Ovary (tissue), 9 donors: ENCODE data around the gene IPCEF1. TPM values are rescaled to one million over a fixed set of nuclear protein-coding genes. Genes with fewer than 3 reads are reported as not detected.
"Not testable (repeated sequence)": the region's sequence is repeated elsewhere in the genome, so short reads cannot be mapped to it uniquely, and the experiment has no call there.

Source experiments
- DNase-seq, 5 donors: peaks; one replicate each; pipeline ENCODE4 v3.0.0-alpha.2; 2019 to 2020
- H3K27ac ChIP-seq, 2 donors: fragments of 200-600 bp; one replicate each; pipeline versions ENCODE4 v1.5.1 to v1.8.0; 2019 to 2022
- H3K27me3 ChIP-seq: fragments of 200-600 bp; one replicate; pipeline ENCODE4 v1.8.0; 2022
- H3K36me3 ChIP-seq: fragments of 200-600 bp; sonication (generic); one replicate; pipeline ENCODE4 v1.5.1; 2019
- H3K4me1 ChIP-seq: one replicate; pipeline ENCODE4 v1.8.1; 2013; ENCODE audit warnings: mild to moderate bottlenecking, moderate library complexity; ENCODE audit not compliant: insufficient read depth
- H3K4me3 ChIP-seq: fragments of 200-600 bp; sonication (generic); one replicate; pipeline ENCODE4 v1.5.1; 2017
- H3K9me3 ChIP-seq, 2 donors: fragments of 200-600 bp in 1 of 2; sonication (generic) in 1 of 2; one replicate each; pipeline versions ENCODE4 v1.5.1 to v1.8.1; 2013 to 2019; ENCODE audit warnings: mild to moderate bottlenecking in 1 of 2, moderate library complexity in 1 of 2
- CTCF ChIP-seq, 3 donors: fragments of 450-650 bp in 2 of 3; fragments of 200-600 bp in 1 of 3; IDR thresholded peaks; one replicate each; pipeline versions ENCODE4 v1.5.1 to v1.8.0; 2016 to 2022; ENCODE audit warnings: antibody characterized with exemption in 3 of 3, mild to moderate bottlenecking in 1 of 3
- EP300 ChIP-seq: sonication (generic); formaldehyde crosslinking; IDR thresholded peaks from one replicate; pipeline ENCODE4 v1.6.1; 2017; ENCODE audit warnings: antibody characterized with exemption
- POLR2A ChIP-seq: fragments of 450-650 bp; IDR thresholded peaks from one replicate; pipeline ENCODE4 v1.6.1; 2017; ENCODE audit warnings: antibody characterized with exemption, mild to moderate bottlenecking, moderate library complexity
- WGBS, 3 donors: extraction: QIAGEN DNeasy Blood & Tissue Kit in 1 of 3; methylation state at CpG; one replicate each; pipeline versions ENCODE4 v1.1.5 to v1.1.7; 2013 to 2017; 5-methylcytosine and 5-hydroxymethylcytosine counted together
- intact Hi-C, 4 donors: fragments of 100-400 bp; cut with DNase I; formaldehyde crosslinking; loops; one replicate each; pipeline versions ENCODE4 v1.11.0 to v1.15.1; 2022 to 2023
- polyA plus RNA-seq, 2 donors: library from polyadenylated mRNA; stranded (reverse); fragments of 200-250 nt in 1 of 2; fragments of 350-450 nt in 1 of 2; fragmentation: Illumina TruSeq in 1 of 2; extraction: RNeasy Lipid Tissue Mini Kit (QIAGEN cat#74804) in 1 of 2; gene quantifications; one replicate each; pipeline ENCODE4 v1.2.3, GENCODE V29; 2013 to 2014
- total RNA-seq, 7 donors: library from RNA; depleted of rRNA in 2 of 7; stranded (reverse); fragments of >200 nt in 2 of 7; fragmentation: NEBNext Ultra II Directional in 3 of 7; extraction: Animal tissue kit (Norgen Biotek cat#: 25700) in 3 of 7; gene quantifications; one replicate each; pipeline versions ENCODE4 v1.1.0 to v1.2.4, GENCODE V29; 2016 to 2023
- donor health status: DM: no; HTN: no; CAD: no; lungs with moderate emphysema.
- donor health status: DM: no; HTN: no; CAD: no.
- donor health status: Bipolar disorder and iron deficiency.
- donor health status: DM: yes; HTN: yes; CAD: no.
- donor health status: DM: no; HTN: no; CAD: no.
- donor health status: DM: yes; HTN: yes; CAD: no.

Gene IPCEF1
- total and polyA plus RNA-seq, 9 donors = 1.3 to 3.4 (median 1.9) TPM

GRCh38 chr6:154331750-154332149, 24.9 kb downstream of the IPCEF1 start:
- 96 to 99% (median 97%) methylated on average over 2 of the region's 2 CpGs for WGBS, 3 donors
- intact Hi-C loops = no loop called here
- TF ChIP-seq EP300 (no peak), POLR2A (no peak), CTCF (IDR thresholded peaks at IDR 0.05) (no peak)
- Histone ChIP-seq H3K36me3 (no peaks in the 10 kb centered on the region), H3K4me1 (peaks cover 4% of the 10 kb centered on the region), H3K9me3 (no peaks in the 10 kb centered on the region), H3K4me3 (no peak overlapping the region), H3K27ac (no peak overlapping the region), H3K27me3 (no peaks in the 10 kb centered on the region)
- no peak for DNase-seq

- Histone ChIP-seq H3K4me3 (no peak overlapping the region), H3K27ac (peak overlapping the region; percentile 36 to 40)
- peak in 1 of 5 donors; percentile 22 for DNase-seq
Measured at GRCh38 chr6:154329350-154330170, 27.0 kb downstream of the IPCEF1 start.

DNA sequence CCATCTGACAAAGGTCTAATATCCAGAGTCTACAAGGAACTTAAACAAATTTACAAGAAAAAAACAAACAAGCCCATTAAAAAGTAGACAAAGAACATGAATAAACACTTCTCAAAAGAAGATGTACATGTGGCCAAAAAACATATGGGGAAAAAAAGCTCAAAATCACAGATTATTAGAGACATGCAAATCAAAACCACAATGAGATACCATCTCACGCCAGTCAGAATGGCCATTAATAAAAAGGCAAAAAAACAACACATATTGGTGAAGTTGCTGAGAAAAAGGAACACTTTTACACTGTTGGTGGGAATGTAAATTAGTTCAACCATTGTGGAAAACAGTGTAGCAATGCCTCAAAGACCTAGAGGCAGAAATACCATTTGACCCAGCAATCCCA, 29.3 kb downstream of the IPCEF1 start:
- DNase-seq = not testable (repeated sequence)

More at GRCh38 chr6:154329350-154330170, 27.0 kb downstream of the IPCEF1 start:
- WGBS, 3 donors = 21 to 40% (median 21%) methylated on average over 10 of the region's 10 CpGs
- intact Hi-C loops = no loop called here
- peaks cover 4% of the 10 kb centered on the region for H3K4me1 ChIP-seq
- H3K27me3 ChIP-seq = no peaks in the 10 kb centered on the region
- TF ChIP-seq POLR2A (no peak), EP300 (no peak), CTCF (IDR thresholded peaks at IDR 0.05) (no peak)
- H3K9me3 ChIP-seq = no peaks in the 10 kb centered on the region
- H3K36me3 ChIP-seq = no peaks in the 10 kb centered on the region

GRCh38 chr6:154325142-154325541, 31.5 kb downstream of the IPCEF1 start:
- Histone ChIP-seq H3K4me3 (no peak overlapping the region), H3K9me3 (no peaks in the 10 kb centered on the region), H3K27me3 (no peaks in the 10 kb centered on the region), H3K27ac (no peak overlapping the region), H3K36me3 (no peaks in the 10 kb centered on the region), H3K4me1 (no peaks in the 10 kb centered on the region)
- no peak for TF ChIP-seq CTCF (IDR thresholded peaks at IDR 0.05)
- TF ChIP-seq EP300 = no peak
- DNase-seq = no peak
- intact Hi-C loops = no loop called here

More for the DNA sequence above, 29.3 kb downstream of the IPCEF1 start:
- H3K4me1 ChIP-seq, H3K27me3 ChIP-seq, H3K36me3 ChIP-seq, H3K4me3 ChIP-seq, H3K9me3 ChIP-seq, intact Hi-C loops, H3K27ac ChIP-seq: not testable (repeated sequence)
- WGBS, 3 donors = 42 to 100% (median 98%) methylated on average over 1 of the region's 1 CpG

GRCh38 chr6:154320181-154320580, 36.4 kb downstream of the IPCEF1 start:
- no peaks in the 10 kb centered on the region for H3K27me3 ChIP-seq
- H3K4me3 ChIP-seq = no peak overlapping the region
- peak overlapping the region in 1 of 2 donors; percentile 20 for H3K27ac ChIP-seq
- WGBS, 3 donors = 11 to 19% (median 18%) methylated on average over 3 of the region's 3 CpGs
- H3K36me3 ChIP-seq = no peaks in the 10 kb centered on the region
- TF ChIP-seq POLR2A = no peak
- no peaks in the 10 kb centered on the region for H3K9me3 ChIP-seq
- intact Hi-C loops = no loop called here
- no peak for DNase-seq
- peaks cover 3% of the 10 kb centered on the region for H3K4me1 ChIP-seq
